Measurements from ENCODE around the gene MOB2.

GRCh38 chr11:1520663-1521267 lies 34.2 kb upstream of the MOB2 start:
- TF ChIP-seq CTCF (IDR thresholded peaks at IDR 0.05): peak in 1 of 4 experiments; percentile 13
- no peak for TF ChIP-seq POLR2AphosphoS5 (IDR thresholded peaks at IDR 0.05)
- TF ChIP-seq POLR2A (IDR thresholded peaks at IDR 0.05): no peak

Measured in gastroesophageal sphincter (tissue), 3 donors.